Caco-2 (cell line): ENCODE measurements around the gene TOR4A. TPM values are rescaled to one million over a fixed set of nuclear protein-coding genes. Genes with fewer than 3 reads are reported as not detected.

Experiments used
- BruUV-seq: library from RNA; stranded (reverse); fragments of 400-500 nt; replicated peaks from 2 replicates; lab custom pipeline; 2021; lab: Mats Ljungman, UMichigan
- CTCF ChIA-PET: fragments of 300-600 bp; sonication (Branson Sonifier 250); formaldehyde crosslinking; loops from one replicate; lab custom pipeline; 2022; ENCODE audit warnings: antibody characterized with exemption; lab: Charles Lee
- POLR2A ChIA-PET: fragments of 300-600 bp; sonication (Branson Sonifier 250); formaldehyde crosslinking; loops from one replicate; lab custom pipeline; 2022; ENCODE audit warnings: antibody characterized with exemption; lab: Charles Lee
- DNase-seq, 2 experiments: peaks; one replicate each; pipeline versions ENCODE4 v3.0.0 to v3.0.0-alpha.2; 2020 to 2022
- H3K27me3 ChIP-seq: replicated peaks from 2 replicates; pipeline ENCODE4 v1.6.0; 2011; ENCODE audit warnings: low read length; ENCODE audit not compliant: control insufficient read depth, insufficient read depth
- H3K36me3 ChIP-seq: 2 replicates; pipeline ENCODE4 v1.5.1; 2011; ENCODE audit warnings: low read length; ENCODE audit not compliant: control insufficient read depth, insufficient read depth
- H3K4me1 ChIP-seq: fragments of 250-450 bp; sonication (Bioruptor Pico); 2 replicates; pipeline ENCODE4 v1.5.1; 2020; ENCODE audit warnings: mild to moderate bottlenecking
- H3K4me3 ChIP-seq: 2 replicates; pipeline ENCODE4 v1.5.1; 2011; ENCODE audit warnings: low read depth, mild to moderate bottlenecking, control low read depth, low read length
- H3K9me3 ChIP-seq: fragments of 250-450 bp; sonication (Bioruptor Pico); 2 replicates; pipeline ENCODE4 v1.5.1; 2020; ENCODE audit warnings: mild to moderate bottlenecking, moderate library complexity
- H3K27ac Mint-ChIP-seq: one replicate; pipeline ENCODE4 v1.8.0; 2022; ENCODE audit warnings: mixed read lengths; ENCODE audit not compliant: unreplicated experiment
- H3K27me3 Mint-ChIP-seq: one replicate; pipeline ENCODE4 v1.8.0; 2022; ENCODE audit warnings: mixed read lengths; ENCODE audit not compliant: insufficient read depth, unreplicated experiment
- H3K36me3 Mint-ChIP-seq: one replicate; pipeline ENCODE4 v1.8.0; 2022; ENCODE audit warnings: mild to moderate bottlenecking, mixed read lengths; ENCODE audit not compliant: insufficient read depth, unreplicated experiment
- H3K4me1 Mint-ChIP-seq: one replicate; pipeline ENCODE4 v1.8.0; 2022; ENCODE audit warnings: low read depth, mixed read lengths; ENCODE audit not compliant: unreplicated experiment
- H3K4me3 Mint-ChIP-seq: one replicate; pipeline ENCODE4 v1.8.0; 2022; ENCODE audit warnings: mild to moderate bottlenecking, moderate library complexity, mixed read lengths; ENCODE audit not compliant: unreplicated experiment
- H3K9me3 Mint-ChIP-seq: one replicate; pipeline ENCODE4 v1.8.0; 2022; ENCODE audit warnings: mixed read lengths; ENCODE audit not compliant: unreplicated experiment
- CTCF ChIP-seq, 2 experiments: fragments of 200-600 bp in 1 of 2; IDR thresholded peaks; 1 replicate in 1 of 2; 2 replicates in 1 of 2; pipeline versions ENCODE4 v1.5.1 to v1.8.0; 2011 to 2022; ENCODE audit warnings: antibody characterized with exemption in 1 of 2, control low read depth in 1 of 2, inconsistent platforms in 1 of 2, low read depth in 1 of 2, low read length in 1 of 2, mild to moderate bottlenecking in 1 of 2, moderate library complexity in 1 of 2; ENCODE audit not compliant: insufficient read depth in 1 of 2, severe bottlenecking in 1 of 2, unreplicated experiment in 1 of 2
- intact Hi-C: fragments of 100-400 bp; cut with micrococcal nuclease; formaldehyde crosslinking; loops from one replicate; pipeline ENCODE4 v1.10.0; 2022; ENCODE audit not compliant: unreplicated experiment
- total RNA-seq: library from RNA; stranded (reverse); gene quantifications from 2 replicates; pipeline ENCODE4 v1.2.3, GENCODE V29; 2022

TOR4A gene
- total RNA-seq, 1 experiment from 2014 or later = 1.8 TPM

DNA sequence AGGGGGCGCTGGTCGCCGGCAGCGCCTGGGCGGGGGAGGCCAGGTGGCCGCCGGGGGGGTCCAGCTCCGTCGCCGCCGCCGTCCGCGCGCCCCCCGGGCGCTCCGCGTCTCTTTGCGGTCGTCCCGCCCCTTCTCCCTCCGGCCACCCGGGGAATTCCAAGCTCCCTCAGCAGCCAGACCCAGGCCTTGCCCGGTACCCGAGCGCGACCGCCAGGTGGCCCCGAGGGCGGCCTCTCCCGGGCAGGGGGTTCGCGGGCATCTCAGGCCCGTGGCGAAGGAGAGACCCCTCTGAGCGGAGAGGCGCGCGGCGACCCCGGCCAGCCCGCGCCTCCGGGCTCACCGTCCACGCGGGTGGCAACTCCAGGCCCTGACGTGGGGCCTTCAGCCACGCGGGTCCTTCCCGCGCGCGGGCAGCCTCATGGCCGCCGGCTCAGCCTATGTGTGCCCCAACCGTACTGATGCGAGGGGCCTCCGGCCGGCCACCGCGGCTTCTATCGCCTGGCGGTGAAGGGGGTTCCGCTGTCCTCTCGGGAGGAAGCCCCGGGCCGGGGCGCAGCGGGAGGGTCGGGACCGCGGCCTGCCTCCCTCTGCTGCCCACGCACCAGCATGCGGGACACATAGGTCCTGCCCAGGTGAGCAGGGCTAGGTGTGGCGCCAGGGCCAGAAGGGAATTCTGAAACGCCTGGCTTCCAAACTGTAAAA lies 25.1 kb downstream of the TOR4A start:
- peaks cover 18% of the 10 kb centered on the region for H3K4me1 ChIP-seq
- POLR2A ChIA-PET = interaction anchor here (0.5 to 1.8 kb wide), 14 partner anchors 9 to 455 kb away, joined by 3 to 40 read pairs (median 6); partner anchors contain the start of genes ENTPD8, EXD3, MAN1B1 and NOXA1

GRCh38 chr9:137303151-137303892 lies 25.8 kb downstream of the TOR4A start:
- Mint-ChIP-seq H3K9me3 (no peaks in the 10 kb centered on the region), H3K27me3 (no peaks in the 10 kb centered on the region), H3K27ac (no peak overlapping the region), H3K36me3 (peaks cover 25% of the 10 kb centered on the region), H3K4me3 (peak overlapping the region; percentile 47), H3K4me1 (no peaks in the 10 kb centered on the region)
- H3K27me3 ChIP-seq = no peaks in the 10 kb centered on the region
- ChIA-PET CTCF (interaction anchor here (1.7 to 2.0 kb wide), 4 partner anchors 10 to 138 kb away, joined by 7 to 14 read pairs (median 8); partner anchors contain the start of gene ENTPD8), POLR2A (no interaction called here)
- TF ChIP-seq CTCF (IDR thresholded peaks at IDR 0.05; ENCODE audit: insufficient read depth in 1 of 2, low read depth in 1 of 2, low read length in 1 of 2, severe bottlenecking in 1 of 2, unreplicated experiment in 1 of 2) = no peak
- no TSS peak for BruUV-seq
- H3K36me3 ChIP-seq = no peaks in the 10 kb centered on the region
- no peaks in the 10 kb centered on the region for H3K9me3 ChIP-seq
- DNase-seq = peak in 1 of 2 experiments; percentile 36
- H3K4me3 ChIP-seq = peak overlapping the region; percentile 57
- intact Hi-C loops = loop anchor here (5.0 kb wide), 1 partner anchor 119 kb away; the partner anchor contains the start of genes EXD3 and NOXA1
- peaks cover 23% of the 10 kb centered on the region for H3K4me1 ChIP-seq

More for the DNA sequence above, 25.1 kb downstream of the TOR4A start:
- no peaks in the 10 kb centered on the region for H3K27me3 Mint-ChIP-seq
- Histone ChIP-seq H3K9me3 (no peaks in the 10 kb centered on the region), H3K4me3 (peak overlapping the region; percentile 57), H3K27me3 (no peaks in the 10 kb centered on the region), H3K36me3 (no peaks in the 10 kb centered on the region)
- peak; percentile 32 to 80 for DNase-seq
- peaks cover 25% of the 10 kb centered on the region for H3K36me3 Mint-ChIP-seq
- TF ChIP-seq CTCF (IDR thresholded peaks at IDR 0.05; ENCODE audit: insufficient read depth in 1 of 2, low read depth in 1 of 2, low read length in 1 of 2, severe bottlenecking in 1 of 2, unreplicated experiment in 1 of 2) = peak; percentile 71 to 77
- H3K27ac Mint-ChIP-seq = no peak overlapping the region
- H3K9me3 Mint-ChIP-seq = no peaks in the 10 kb centered on the region
- H3K4me1 Mint-ChIP-seq = no peaks in the 10 kb centered on the region
- BruUV-seq = TSS peak; percentile 34
- H3K4me3 Mint-ChIP-seq = peak overlapping the region; percentile 90
- intact Hi-C loops = loop anchor here (5.0 kb wide), 1 partner anchor 120 kb away; the partner anchor contains the start of genes EXD3 and NOXA1
- CTCF ChIA-PET = interaction anchor here (0.6 to 2.0 kb wide), 18 partner anchors 8 to 357 kb away, joined by 3 to 18 read pairs (median 6); partner anchors contain the start of genes ENTPD8, EXD3, MRPL41 and NOXA1

DNA sequence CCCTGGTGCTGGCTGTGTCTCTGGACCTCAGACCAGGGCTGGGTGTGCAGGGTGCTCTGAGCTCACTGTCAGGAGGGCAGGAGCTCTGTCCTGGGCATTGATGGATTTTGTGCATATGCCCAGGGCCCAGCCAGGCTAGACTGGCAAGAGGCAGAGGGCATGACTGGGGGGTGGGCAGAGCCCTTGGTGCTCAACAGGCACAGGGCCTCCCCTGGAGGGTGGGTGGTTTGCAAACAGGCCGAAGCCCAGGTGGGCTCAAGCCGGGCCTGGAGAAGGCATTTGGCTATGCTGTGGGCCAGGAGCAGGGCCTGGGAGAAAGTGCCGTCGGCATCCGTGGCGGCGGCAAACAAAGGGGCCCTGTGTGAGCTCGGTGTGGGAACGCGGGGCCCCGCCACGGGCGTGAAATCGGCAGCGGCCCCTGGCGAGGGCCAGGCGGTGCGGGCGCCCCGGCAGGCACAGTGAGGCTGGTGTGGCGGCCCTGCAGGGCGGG lies 26.4 kb downstream of the TOR4A start:
- Mint-ChIP-seq H3K27ac (no peak overlapping the region), H3K36me3 (peaks cover 22% of the 10 kb centered on the region), H3K4me3 (peak overlapping the region; percentile 47), H3K27me3 (no peaks in the 10 kb centered on the region), H3K4me1 (no peaks in the 10 kb centered on the region), H3K9me3 (no peaks in the 10 kb centered on the region)
- no peak for DNase-seq
- ChIA-PET POLR2A (no interaction called here), CTCF (interaction anchor here (1.3 kb wide), 1 partner anchor 17 kb away, joined by 4 read pairs; no protein-coding TSS in a partner anchor)
- TF ChIP-seq CTCF (IDR thresholded peaks at IDR 0.05; ENCODE audit: insufficient read depth in 1 of 2, low read depth in 1 of 2, low read length in 1 of 2, severe bottlenecking in 1 of 2, unreplicated experiment in 1 of 2) = no peak
- peaks cover 23% of the 10 kb centered on the region for H3K4me1 ChIP-seq
- no peaks in the 10 kb centered on the region for H3K9me3 ChIP-seq
- H3K4me3 ChIP-seq = no peak overlapping the region
- H3K27me3 ChIP-seq = no peaks in the 10 kb centered on the region
- H3K36me3 ChIP-seq = no peaks in the 10 kb centered on the region
- BruUV-seq = no TSS peak
- intact Hi-C loops = loop anchor here (5.0 kb wide), 1 partner anchor 118 kb away; the partner anchor contains the start of genes EXD3 and NOXA1
